HFFc6 (cell line): ENCODE results near the gene PKP3. TPM values are rescaled to one million over a fixed set of nuclear protein-coding genes. Genes with fewer than 3 reads are reported as not detected.
"Not testable (repeated sequence)": the region's sequence is repeated elsewhere in the genome, so short reads cannot be mapped to it uniquely, and the experiment has no call there.

Source experiments
- DNase-seq: peaks from one replicate; pipeline ENCODE4 v3.0.0-alpha.2; 2018
- H3K27ac Mint-ChIP-seq: 2 replicates; pipeline ENCODE4 v1.8.0; 2020; ENCODE audit warnings: mild to moderate bottlenecking, mixed read lengths
- H3K27me3 Mint-ChIP-seq: 2 replicates; pipeline ENCODE4 v1.8.0; 2021; ENCODE audit warnings: mild to moderate bottlenecking, moderate library complexity, mixed read lengths; ENCODE audit not compliant: insufficient read depth
- H3K36me3 Mint-ChIP-seq: 2 replicates; pipeline ENCODE4 v1.8.0; 2021; ENCODE audit warnings: low read depth, mixed read lengths
- H3K4me1 Mint-ChIP-seq: 2 replicates; pipeline ENCODE4 v1.8.0; 2020; ENCODE audit warnings: low read depth, mixed read lengths
- H3K4me3 Mint-ChIP-seq: 2 replicates; pipeline ENCODE4 v1.8.0; 2020; ENCODE audit warnings: mild to moderate bottlenecking, moderate library complexity, mixed read lengths
- H3K9me3 Mint-ChIP-seq: 2 replicates; pipeline ENCODE4 v1.8.0; 2020; ENCODE audit warnings: mild to moderate bottlenecking, mixed read lengths
- CTCF ChIP-seq: fragments of 200-600 bp; sonication (generic); IDR thresholded peaks from 2 replicates; pipeline ENCODE4 v1.5.0; 2021; ENCODE audit warnings: antibody characterized with exemption, mild to moderate bottlenecking
- total RNA-seq, 6 experiments: library from RNA; stranded (reverse); fragmentation: NEBNext Ultra II Directional; extraction: Animal tissue kit (Norgen Biotek cat#: 25700); gene quantifications; 2 replicates in 1 of 6; 3 replicates in 5 of 6; pipeline ENCODE4 v1.2.3, GENCODE V29; 2021

PKP3 gene
- total RNA-seq, 6 experiments from 2014 or later: 2.5 to 3.3 (median 2.9) TPM

DNA sequence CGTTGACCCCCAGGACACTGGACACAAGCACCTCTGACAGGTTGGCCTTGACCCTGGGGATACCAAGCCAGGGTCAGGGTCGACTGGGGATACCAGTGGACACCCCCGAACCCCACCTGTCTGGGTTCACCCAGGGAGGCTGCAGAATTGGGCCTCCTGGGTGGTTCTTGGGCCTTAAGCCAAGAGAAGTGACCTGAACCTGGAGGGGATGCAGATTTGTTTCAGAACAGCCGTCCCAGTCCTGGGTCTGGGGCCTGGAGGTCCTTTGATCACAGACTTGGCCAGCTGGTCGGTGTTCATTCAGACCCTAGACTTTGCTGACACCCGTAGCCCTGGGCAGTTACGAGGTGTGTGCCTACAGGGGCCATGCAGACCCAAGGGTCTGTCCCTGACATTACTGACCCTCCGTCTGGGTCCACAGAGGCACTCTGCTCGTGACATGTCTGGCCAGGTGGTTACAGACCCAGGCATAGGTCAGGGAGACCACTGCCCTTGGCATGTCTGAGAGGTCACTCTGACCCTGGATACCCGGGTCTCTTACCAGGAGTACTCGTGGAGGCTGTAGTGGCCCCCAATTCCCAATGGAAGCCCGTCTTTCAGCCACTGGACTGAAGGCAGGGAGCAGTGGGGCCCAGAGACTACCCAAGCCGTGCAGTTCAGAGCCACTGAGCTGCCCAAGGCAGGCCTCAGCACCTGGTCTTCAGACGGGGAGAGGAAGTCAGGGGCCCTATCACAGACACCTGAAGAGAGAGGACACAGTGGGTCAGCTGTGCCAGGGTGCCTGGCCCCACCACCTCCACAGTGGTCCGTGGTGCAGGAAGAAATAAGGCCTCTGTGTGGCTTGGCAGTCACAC lies 14.4 kb downstream of the PKP3 start:
- Mint-ChIP-seq H3K27ac (no peak overlapping the region), H3K4me3 (no peak overlapping the region), H3K36me3 (no peaks in the 10 kb centered on the region), H3K4me1 (no peaks in the 10 kb centered on the region), H3K27me3 (no peaks in the 10 kb centered on the region; the same call in 1 of the 2 replicates), H3K9me3 (no peaks in the 10 kb centered on the region)
- TF ChIP-seq CTCF: no peak
- DNase-seq: no peak

DNA sequence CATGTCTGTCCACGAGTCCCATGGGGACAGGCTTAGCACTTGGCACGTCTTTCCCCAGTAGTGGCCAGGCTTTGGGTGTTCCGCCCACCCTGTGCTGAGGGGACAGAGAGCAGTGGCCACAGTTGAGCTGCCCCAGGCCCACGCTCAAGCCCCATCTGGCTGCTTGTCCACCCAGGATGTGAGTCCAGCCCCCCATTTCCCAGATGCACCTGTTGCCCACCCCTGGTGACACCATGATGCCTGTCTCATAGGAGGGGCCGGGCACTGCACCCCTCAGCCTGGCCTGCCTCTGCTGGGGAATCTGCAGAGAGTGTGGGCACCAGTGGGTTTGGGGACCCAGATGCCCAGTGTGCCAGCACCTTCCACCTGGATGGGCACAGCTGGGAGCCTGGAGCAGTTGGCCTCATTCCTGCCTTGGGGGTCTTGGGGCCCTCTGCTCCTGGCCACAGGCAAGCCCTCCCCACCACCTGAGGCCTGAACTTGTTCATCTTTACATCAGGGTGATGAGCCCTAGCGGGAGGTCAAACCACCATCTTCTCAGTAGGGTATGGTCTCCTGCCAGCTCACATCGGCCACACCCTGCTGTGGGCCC lies 15.1 kb downstream of the PKP3 start:
- no peak for DNase-seq
- Mint-ChIP-seq H3K27ac (no peak overlapping the region), H3K4me1 (no peaks in the 10 kb centered on the region), H3K9me3 (no peaks in the 10 kb centered on the region), H3K36me3 (no peaks in the 10 kb centered on the region), H3K4me3 (no peak overlapping the region), H3K27me3 (no peaks in the 10 kb centered on the region; the same call in 1 of the 2 replicates)
- TF ChIP-seq CTCF: no peak

GRCh38 chr11:409600-410483 lies 15.8 kb downstream of the PKP3 start:
- no peak overlapping the region for H3K4me3 Mint-ChIP-seq
- no peak overlapping the region for H3K27ac Mint-ChIP-seq
- H3K27me3 Mint-ChIP-seq: no peaks in the 10 kb centered on the region; the same call in 1 of the 2 replicates
- no peaks in the 10 kb centered on the region for H3K36me3 Mint-ChIP-seq
- DNase-seq: no peak
- H3K9me3 Mint-ChIP-seq: no peaks in the 10 kb centered on the region
- H3K4me1 Mint-ChIP-seq: peaks cover 3% of the 10 kb centered on the region
- TF ChIP-seq CTCF: no peak

DNA sequence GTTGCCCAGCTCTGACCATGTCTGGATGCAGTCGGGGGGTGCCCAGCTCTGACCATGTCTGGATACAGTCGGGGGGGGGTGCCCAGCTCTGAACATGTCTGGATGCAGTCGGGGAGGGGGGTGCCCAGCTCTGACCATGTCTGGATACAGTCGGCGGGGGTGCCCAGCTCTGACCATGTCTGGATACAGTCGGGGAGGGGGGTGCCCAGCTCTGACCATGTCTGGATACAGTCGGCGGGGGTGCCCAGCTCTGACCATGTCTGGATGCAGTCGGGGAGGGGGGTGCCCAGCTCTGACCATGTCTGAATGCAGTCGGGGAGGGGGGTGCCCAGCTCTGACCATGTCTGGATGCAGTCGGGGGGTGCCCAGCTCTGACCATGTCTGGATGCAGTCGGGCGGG lies 16.7 kb downstream of the PKP3 start:
- not testable (repeated sequence) for H3K27me3 Mint-ChIP-seq, H3K36me3 Mint-ChIP-seq, H3K27ac Mint-ChIP-seq, H3K9me3 Mint-ChIP-seq, H3K4me3 Mint-ChIP-seq, DNase-seq
- H3K4me1 Mint-ChIP-seq: peaks cover 12% of the 10 kb centered on the region

GRCh38 chr11:411520-411919 lies 17.5 kb downstream of the PKP3 start:
- H3K4me3 Mint-ChIP-seq, H3K27ac Mint-ChIP-seq, DNase-seq, H3K9me3 Mint-ChIP-seq, H3K27me3 Mint-ChIP-seq, H3K36me3 Mint-ChIP-seq: not testable (repeated sequence)
- H3K4me1 Mint-ChIP-seq: peaks cover 12% of the 10 kb centered on the region

- no peak overlapping the region for H3K4me3 Mint-ChIP-seq
- H3K27me3 Mint-ChIP-seq: peaks cover 2% of the 10 kb centered on the region
- no peaks in the 10 kb centered on the region for H3K9me3 Mint-ChIP-seq
- H3K4me1 Mint-ChIP-seq: peaks cover 12% of the 10 kb centered on the region
- TF ChIP-seq CTCF: no peak
- no peaks in the 10 kb centered on the region for H3K36me3 Mint-ChIP-seq
- DNase-seq: no peak
- H3K27ac Mint-ChIP-seq: no peak overlapping the region
Observed at GRCh38 chr11:412641-413119, 18.7 kb downstream of the PKP3 start.
